WTC11 (cell line): ENCODE measurements around the gene SULT2B1. TPM values are rescaled to one million over a fixed set of nuclear protein-coding genes. Genes with fewer than 3 reads are reported as not detected.

Experiments used
- ATAC-seq: fragments of 200-7000 bp; cut with Tn5 transposase; 2 replicates; pipeline ENCODE4 v1.10.0; 2021; ENCODE audit warnings: mild to moderate bottlenecking, moderate library complexity
- CTCF ChIA-PET: fragments of 300-600 bp; sonication (Branson Sonifier 250); formaldehyde crosslinking; loops from one replicate; lab custom pipeline; 2021; ENCODE audit warnings: antibody characterized with exemption; lab: Charles Lee
- POLR2A ChIA-PET: fragments of 350-600 bp; sonication (Branson Sonifier 250); formaldehyde crosslinking; loops from one replicate; lab custom pipeline; 2021; ENCODE audit warnings: antibody characterized with exemption; lab: Charles Lee
- DNase-seq: peaks from one replicate; pipeline ENCODE4 v3.0.0; 2021; ENCODE audit warnings: low spot score
- H3K27ac Mint-ChIP-seq: 2 replicates; pipeline ENCODE4 v1.8.0; 2021; ENCODE audit warnings: mixed read lengths
- H3K27me3 Mint-ChIP-seq: 2 replicates; pipeline ENCODE4 v1.8.0; 2021; ENCODE audit warnings: low read depth, mild to moderate bottlenecking, moderate library complexity, mixed read lengths
- H3K36me3 Mint-ChIP-seq: 2 replicates; pipeline ENCODE4 v1.8.0; 2021; ENCODE audit warnings: mixed read lengths
- H3K4me1 Mint-ChIP-seq: 2 replicates; pipeline ENCODE4 v1.8.0; 2022; ENCODE audit warnings: mixed read lengths
- H3K4me3 Mint-ChIP-seq: 2 replicates; pipeline ENCODE4 v1.8.0; 2021; ENCODE audit warnings: mild to moderate bottlenecking, moderate library complexity, mixed read lengths
- H3K9me3 Mint-ChIP-seq: 2 replicates; pipeline ENCODE4 v1.8.0; 2021; ENCODE audit warnings: mixed read lengths
- ATF1 ChIP-seq: sonication (generic); formaldehyde crosslinking; IDR thresholded peaks from 2 replicates; pipeline ENCODE4 v1.8.1; 2023; ENCODE audit warnings: mild to moderate bottlenecking, moderate library complexity, missing genetic modification reagents
- E2F1 ChIP-seq: sonication (generic); formaldehyde crosslinking; IDR thresholded peaks from 2 replicates; pipeline ENCODE4 v1.8.0; 2022; ENCODE audit warnings: mild to moderate bottlenecking, missing genetic modification reagents
- FOXK1 ChIP-seq: sonication (generic); formaldehyde crosslinking; IDR thresholded peaks from 2 replicates; pipeline ENCODE4 v1.8.0; 2022; ENCODE audit warnings: mild to moderate bottlenecking, moderate library complexity, missing genetic modification reagents
- FOXP1 ChIP-seq: sonication (generic); formaldehyde crosslinking; IDR thresholded peaks from 2 replicates; pipeline ENCODE4 v1.8.0; 2022; ENCODE audit warnings: missing genetic modification reagents, mild to moderate bottlenecking, moderate library complexity, borderline replicate concordance
- HMGA2 ChIP-seq: fragments of 250-450 bp; sonication (Bioruptor Pico); IDR thresholded peaks from 2 replicates; pipeline ENCODE4 v1.4.0; 2021; ENCODE audit warnings: mild to moderate bottlenecking, moderate library complexity
- NR3C1 ChIP-seq: sonication (generic); formaldehyde crosslinking; conservative IDR thresholded peaks from 2 replicates; pipeline ENCODE4 v1.8.1; 2023; ENCODE audit warnings: low read depth, mild to moderate bottlenecking, missing genetic modification reagents
- PRRX2 ChIP-seq: fragments of 250-450 bp; sonication (Bioruptor Pico); IDR thresholded peaks from 2 replicates; pipeline ENCODE4 v1.8.0; 2021; ENCODE audit warnings: mild to moderate bottlenecking
- TEAD1 ChIP-seq: sonication (generic); formaldehyde crosslinking; IDR thresholded peaks from 2 replicates; pipeline ENCODE4 v1.8.0; 2022; ENCODE audit warnings: mild to moderate bottlenecking, missing genetic modification reagents
- ZNF219 ChIP-seq: sonication (generic); formaldehyde crosslinking; IDR thresholded peaks from 2 replicates; pipeline ENCODE4 v1.8.0; 2023; ENCODE audit warnings: missing genetic modification reagents, mild to moderate bottlenecking, borderline replicate concordance
- total RNA-seq: library from RNA; stranded (reverse); gene quantifications from 3 replicates; pipeline ENCODE4 v1.2.3, GENCODE V29; 2021
- TF ChIP-seq, protein P1 (sequence below): sonication (generic); formaldehyde crosslinking; IDR thresholded peaks from 2 replicates; pipeline ENCODE4 v1.8.0; 2023; ENCODE audit warnings: missing genetic modification reagents, mild to moderate bottlenecking, borderline replicate concordance
- TF ChIP-seq, protein P2 (sequence below): sonication (generic); formaldehyde crosslinking; conservative IDR thresholded peaks from 2 replicates; pipeline ENCODE4 v1.8.1; 2023; ENCODE audit warnings: mild to moderate bottlenecking, low read depth, missing genetic modification reagents, moderate library complexity
- TF ChIP-seq, protein P3 (sequence below): sonication (generic); formaldehyde crosslinking; IDR thresholded peaks from 2 replicates; pipeline ENCODE4 v1.8.1; 2023; ENCODE audit warnings: mild to moderate bottlenecking, missing genetic modification reagents, borderline replicate concordance

Gene SULT2B1
- total RNA-seq, 1 experiment from 2014 or later = 0.96 TPM

DNA sequence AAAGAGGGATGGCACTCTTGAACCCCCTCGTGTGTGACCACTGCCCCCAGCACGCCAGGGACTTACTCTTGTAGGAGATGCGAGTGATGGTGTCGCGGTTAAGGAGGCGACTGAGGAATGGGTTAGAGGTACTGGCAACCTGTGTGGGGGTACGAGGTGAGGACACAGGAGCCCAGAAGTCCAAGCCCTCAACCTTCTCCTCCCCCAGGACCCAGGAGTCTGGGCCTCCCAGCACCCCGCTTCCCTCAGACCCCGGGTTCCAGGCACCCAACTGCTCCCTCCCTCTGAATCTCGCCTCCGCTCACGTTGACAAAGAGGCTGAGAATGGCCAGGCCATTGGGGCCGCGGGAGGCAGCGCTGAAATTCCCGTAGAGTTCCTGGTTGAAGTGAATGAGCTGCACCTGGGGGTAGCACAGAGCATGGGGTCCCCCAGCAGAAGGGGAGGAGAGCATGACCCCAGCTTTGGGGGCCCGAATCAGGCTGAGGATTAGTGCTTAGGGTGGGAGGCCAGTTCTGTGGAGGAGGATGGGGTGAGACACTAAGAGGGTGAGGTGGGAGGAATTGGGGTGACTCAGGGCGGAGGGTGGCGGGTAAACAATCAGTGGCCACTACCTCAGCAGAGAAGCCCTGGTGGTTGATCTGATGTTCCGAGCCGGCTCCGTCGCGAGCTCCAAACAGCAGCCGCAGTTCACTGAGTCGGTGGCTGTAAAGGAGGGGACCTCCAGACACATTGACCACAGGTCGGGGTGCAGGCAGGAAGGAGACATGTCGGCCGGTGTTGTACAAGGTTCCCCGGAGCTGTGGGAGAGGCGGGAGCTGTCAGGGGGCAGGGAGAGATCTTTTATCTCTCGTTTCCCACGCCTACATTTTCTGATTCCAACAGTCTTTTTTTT, 87.8 kb downstream of the SULT2B1 start (continued):
- TF ChIP-seq, protein P1, sequence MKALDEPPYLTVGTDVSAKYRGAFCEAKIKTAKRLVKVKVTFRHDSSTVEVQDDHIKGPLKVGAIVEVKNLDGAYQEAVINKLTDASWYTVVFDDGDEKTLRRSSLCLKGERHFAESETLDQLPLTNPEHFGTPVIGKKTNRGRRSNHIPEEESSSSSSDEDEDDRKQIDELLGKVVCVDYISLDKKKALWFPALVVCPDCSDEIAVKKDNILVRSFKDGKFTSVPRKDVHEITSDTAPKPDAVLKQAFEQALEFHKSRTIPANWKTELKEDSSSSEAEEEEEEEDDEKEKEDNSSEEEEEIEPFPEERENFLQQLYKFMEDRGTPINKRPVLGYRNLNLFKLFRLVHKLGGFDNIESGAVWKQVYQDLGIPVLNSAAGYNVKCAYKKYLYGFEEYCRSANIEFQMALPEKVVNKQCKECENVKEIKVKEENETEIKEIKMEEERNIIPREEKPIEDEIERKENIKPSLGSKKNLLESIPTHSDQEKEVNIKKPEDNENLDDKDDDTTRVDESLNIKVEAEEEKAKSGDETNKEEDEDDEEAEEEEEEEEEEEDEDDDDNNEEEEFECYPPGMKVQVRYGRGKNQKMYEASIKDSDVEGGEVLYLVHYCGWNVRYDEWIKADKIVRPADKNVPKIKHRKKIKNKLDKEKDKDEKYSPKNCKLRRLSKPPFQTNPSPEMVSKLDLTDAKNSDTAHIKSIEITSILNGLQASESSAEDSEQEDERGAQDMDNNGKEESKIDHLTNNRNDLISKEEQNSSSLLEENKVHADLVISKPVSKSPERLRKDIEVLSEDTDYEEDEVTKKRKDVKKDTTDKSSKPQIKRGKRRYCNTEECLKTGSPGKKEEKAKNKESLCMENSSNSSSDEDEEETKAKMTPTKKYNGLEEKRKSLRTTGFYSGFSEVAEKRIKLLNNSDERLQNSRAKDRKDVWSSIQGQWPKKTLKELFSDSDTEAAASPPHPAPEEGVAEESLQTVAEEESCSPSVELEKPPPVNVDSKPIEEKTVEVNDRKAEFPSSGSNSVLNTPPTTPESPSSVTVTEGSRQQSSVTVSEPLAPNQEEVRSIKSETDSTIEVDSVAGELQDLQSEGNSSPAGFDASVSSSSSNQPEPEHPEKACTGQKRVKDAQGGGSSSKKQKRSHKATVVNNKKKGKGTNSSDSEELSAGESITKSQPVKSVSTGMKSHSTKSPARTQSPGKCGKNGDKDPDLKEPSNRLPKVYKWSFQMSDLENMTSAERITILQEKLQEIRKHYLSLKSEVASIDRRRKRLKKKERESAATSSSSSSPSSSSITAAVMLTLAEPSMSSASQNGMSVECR (CRISPR knock-in tag) = no peak
- TF ChIP-seq E2F1 (CRISPR knock-in tag) = no peak
- TF ChIP-seq ATF1 = no peak
- TF ChIP-seq ZNF219 (CRISPR knock-in tag) = no peak
- no peak for TF ChIP-seq FOXK1 (CRISPR knock-in tag)
- no peak for TF ChIP-seq FOXP1 (CRISPR knock-in tag)
- TF ChIP-seq TEAD1 = no peak

GRCh38 chr19:48641850-48642249, 89.9 kb downstream of the SULT2B1 start:
- no peak for DNase-seq
- ATAC-seq = no peak
- Mint-ChIP-seq H3K4me3 (no peak overlapping the region), H3K36me3 (peaks cover 9% of the 10 kb centered on the region; the same call in 1 of the 2 replicates), H3K27ac (0 out of 2 replicates have a peak overlapping the region, but pooled peaks have one; percentile 53), H3K27me3 (peaks cover 6% of the 10 kb centered on the region)
- TF ChIP-seq HMGA2 (CRISPR knock-in tag) = no peak
- no peak for TF ChIP-seq PRRX2 (CRISPR knock-in tag)
- TF ChIP-seq, protein P2, sequence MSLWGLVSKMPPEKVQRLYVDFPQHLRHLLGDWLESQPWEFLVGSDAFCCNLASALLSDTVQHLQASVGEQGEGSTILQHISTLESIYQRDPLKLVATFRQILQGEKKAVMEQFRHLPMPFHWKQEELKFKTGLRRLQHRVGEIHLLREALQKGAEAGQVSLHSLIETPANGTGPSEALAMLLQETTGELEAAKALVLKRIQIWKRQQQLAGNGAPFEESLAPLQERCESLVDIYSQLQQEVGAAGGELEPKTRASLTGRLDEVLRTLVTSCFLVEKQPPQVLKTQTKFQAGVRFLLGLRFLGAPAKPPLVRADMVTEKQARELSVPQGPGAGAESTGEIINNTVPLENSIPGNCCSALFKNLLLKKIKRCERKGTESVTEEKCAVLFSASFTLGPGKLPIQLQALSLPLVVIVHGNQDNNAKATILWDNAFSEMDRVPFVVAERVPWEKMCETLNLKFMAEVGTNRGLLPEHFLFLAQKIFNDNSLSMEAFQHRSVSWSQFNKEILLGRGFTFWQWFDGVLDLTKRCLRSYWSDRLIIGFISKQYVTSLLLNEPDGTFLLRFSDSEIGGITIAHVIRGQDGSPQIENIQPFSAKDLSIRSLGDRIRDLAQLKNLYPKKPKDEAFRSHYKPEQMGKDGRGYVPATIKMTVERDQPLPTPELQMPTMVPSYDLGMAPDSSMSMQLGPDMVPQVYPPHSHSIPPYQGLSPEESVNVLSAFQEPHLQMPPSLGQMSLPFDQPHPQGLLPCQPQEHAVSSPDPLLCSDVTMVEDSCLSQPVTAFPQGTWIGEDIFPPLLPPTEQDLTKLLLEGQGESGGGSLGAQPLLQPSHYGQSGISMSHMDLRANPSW = no peak
- TF ChIP-seq, protein P3, sequence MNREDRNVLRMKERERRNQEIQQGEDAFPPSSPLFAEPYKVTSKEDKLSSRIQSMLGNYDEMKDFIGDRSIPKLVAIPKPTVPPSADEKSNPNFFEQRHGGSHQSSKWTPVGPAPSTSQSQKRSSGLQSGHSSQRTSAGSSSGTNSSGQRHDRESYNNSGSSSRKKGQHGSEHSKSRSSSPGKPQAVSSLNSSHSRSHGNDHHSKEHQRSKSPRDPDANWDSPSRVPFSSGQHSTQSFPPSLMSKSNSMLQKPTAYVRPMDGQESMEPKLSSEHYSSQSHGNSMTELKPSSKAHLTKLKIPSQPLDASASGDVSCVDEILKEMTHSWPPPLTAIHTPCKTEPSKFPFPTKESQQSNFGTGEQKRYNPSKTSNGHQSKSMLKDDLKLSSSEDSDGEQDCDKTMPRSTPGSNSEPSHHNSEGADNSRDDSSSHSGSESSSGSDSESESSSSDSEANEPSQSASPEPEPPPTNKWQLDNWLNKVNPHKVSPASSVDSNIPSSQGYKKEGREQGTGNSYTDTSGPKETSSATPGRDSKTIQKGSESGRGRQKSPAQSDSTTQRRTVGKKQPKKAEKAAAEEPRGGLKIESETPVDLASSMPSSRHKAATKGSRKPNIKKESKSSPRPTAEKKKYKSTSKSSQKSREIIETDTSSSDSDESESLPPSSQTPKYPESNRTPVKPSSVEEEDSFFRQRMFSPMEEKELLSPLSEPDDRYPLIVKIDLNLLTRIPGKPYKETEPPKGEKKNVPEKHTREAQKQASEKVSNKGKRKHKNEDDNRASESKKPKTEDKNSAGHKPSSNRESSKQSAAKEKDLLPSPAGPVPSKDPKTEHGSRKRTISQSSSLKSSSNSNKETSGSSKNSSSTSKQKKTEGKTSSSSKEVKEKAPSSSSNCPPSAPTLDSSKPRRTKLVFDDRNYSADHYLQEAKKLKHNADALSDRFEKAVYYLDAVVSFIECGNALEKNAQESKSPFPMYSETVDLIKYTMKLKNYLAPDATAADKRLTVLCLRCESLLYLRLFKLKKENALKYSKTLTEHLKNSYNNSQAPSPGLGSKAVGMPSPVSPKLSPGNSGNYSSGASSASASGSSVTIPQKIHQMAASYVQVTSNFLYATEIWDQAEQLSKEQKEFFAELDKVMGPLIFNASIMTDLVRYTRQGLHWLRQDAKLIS (CRISPR knock-in tag) = no peak
- no peak for TF ChIP-seq NR3C1 (CRISPR knock-in tag)
- TF ChIP-seq, all 79 proteins: peak for 0
- CTCF ChIA-PET = interaction anchor here (1.0 kb wide), 1 partner anchor 12 kb away, joined by 3 read pairs; no protein-coding TSS in a partner anchor
- no peaks in the 10 kb centered on the region for H3K9me3 Mint-ChIP-seq
- peaks cover 27% of the 10 kb centered on the region for H3K4me1 Mint-ChIP-seq
- POLR2A ChIA-PET = no interaction called here
